Large intestine (tissue), 3 donors: Measurements from ENCODE around the gene ZBTB47. TPM values are rescaled to one million over a fixed set of nuclear protein-coding genes. Genes with fewer than 3 reads are reported as not detected.

Experiments
- DNase-seq, 2 donors: peaks; one replicate each; pipeline versions ENCODE4 v3.0.0 to v3.0.0-alpha.2; 2013
- H3K27ac ChIP-seq: one replicate; pipeline ENCODE4 v1.5.1; 2013; ENCODE audit warnings: low read length
- H3K27me3 ChIP-seq: 2 replicates; pipeline ENCODE4 v1.6.1; 2013; ENCODE audit warnings: low read length; ENCODE audit not compliant: control insufficient read depth, insufficient read depth
- H3K36me3 ChIP-seq: 2 replicates; pipeline ENCODE4 v1.6.1; 2013; ENCODE audit warnings: low read length; ENCODE audit not compliant: control insufficient read depth, insufficient read depth
- H3K4me1 ChIP-seq: one replicate; pipeline ENCODE4 v1.6.1; 2013; ENCODE audit warnings: low read length; ENCODE audit not compliant: control insufficient read depth, insufficient read depth
- H3K4me3 ChIP-seq: one replicate; pipeline ENCODE4 v1.5.1; 2013; ENCODE audit warnings: low read length
- H3K9me3 ChIP-seq: one replicate; pipeline ENCODE4 v1.6.1; 2013; ENCODE audit warnings: mild to moderate bottlenecking, low read depth, low read length, moderate library complexity; ENCODE audit not compliant: control insufficient read depth
- WGBS: methylation state at CpG from one replicate; pipeline ENCODE4 v1.1.5; 2013; ENCODE audit warnings: low lambda C conversion rate; ENCODE audit not compliant: insufficient coverage; 5-methylcytosine and 5-hydroxymethylcytosine counted together
- polyA plus RNA-seq: library from polyadenylated mRNA; unstranded; fragments of 120-200 nt; gene quantifications from one replicate; pipeline ENCODE4 v1.2.1, GENCODE V29; 2013

ZBTB47 gene
- polyA plus RNA-seq, 1 donor, result 12.5 TPM

DNA sequence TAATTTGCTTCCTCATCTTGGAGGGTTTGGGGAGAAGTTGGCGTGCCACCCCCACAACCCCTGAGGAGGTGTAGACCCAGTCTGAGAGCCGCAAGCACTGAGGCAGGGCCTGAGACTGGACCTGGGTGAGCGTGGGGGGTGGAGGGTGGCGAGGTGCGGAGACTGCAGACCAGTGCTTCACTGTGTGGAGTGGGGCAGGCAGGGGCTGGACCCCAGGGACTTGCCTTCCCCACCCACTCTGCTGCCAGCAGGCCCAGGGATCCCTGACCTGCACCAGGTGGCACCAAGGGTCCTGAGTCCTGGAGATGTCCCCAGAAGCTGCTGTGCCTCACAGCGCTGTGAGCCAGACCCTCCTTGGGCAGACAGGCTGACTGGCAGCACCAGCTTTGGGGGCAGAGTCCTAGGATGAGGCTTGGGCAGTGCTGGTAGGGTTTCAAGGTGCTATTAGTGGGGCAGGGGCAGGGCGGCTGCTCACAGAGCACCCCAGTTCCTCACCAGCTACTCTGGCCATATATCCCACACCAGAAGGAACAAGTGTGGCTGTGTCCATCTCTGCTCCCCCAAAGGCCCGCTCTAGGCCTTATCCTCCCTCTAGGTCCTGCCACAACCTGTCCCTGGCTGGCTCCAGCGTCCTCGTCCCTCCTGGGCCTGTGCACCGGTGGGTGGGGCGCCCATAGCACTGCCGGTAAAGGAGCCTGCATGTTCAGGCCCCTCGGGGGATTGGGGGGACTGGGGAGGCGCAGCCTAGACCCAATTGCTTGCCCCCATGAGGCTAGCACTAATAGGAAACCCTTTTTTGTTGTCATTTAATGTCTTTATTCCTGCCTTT lies 11.8 kb downstream of the ZBTB47 start:
- no CpG with 5 or more reads among the region's 15 CpGs for WGBS
- H3K4me1 ChIP-seq, result no peaks in the 10 kb centered on the region
- H3K4me3 ChIP-seq, result no peak overlapping the region
- no peak for DNase-seq
- H3K27me3 ChIP-seq, result peaks cover 4% of the 10 kb centered on the region
- H3K27ac ChIP-seq, result no peak overlapping the region
- peaks cover 5% of the 10 kb centered on the region for H3K36me3 ChIP-seq
- no peaks in the 10 kb centered on the region for H3K9me3 ChIP-seq

DNA sequence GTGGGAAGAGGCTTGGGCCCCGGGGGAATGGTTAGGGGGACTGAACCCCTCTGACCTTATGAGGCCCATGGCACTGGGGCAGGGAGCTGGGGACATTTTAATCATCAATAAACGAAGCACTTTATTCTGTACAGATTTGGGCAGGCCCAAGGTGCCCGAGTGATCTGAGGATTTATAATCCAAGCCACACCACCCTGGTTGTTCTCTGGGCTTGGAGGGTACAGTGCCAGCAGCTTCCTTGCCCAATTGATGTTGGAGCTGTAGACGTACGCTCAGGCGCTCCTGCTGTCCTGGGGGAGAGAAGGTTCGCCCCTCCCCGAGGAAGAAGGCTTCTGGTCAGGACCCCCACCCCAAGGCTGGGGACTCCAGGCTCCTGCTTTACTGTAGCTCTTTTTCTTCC lies 12.5 kb downstream of the ZBTB47 start:
- no peak overlapping the region for H3K27ac ChIP-seq
- WGBS, result no CpG with 5 or more reads among the region's 8 CpGs

DNA sequence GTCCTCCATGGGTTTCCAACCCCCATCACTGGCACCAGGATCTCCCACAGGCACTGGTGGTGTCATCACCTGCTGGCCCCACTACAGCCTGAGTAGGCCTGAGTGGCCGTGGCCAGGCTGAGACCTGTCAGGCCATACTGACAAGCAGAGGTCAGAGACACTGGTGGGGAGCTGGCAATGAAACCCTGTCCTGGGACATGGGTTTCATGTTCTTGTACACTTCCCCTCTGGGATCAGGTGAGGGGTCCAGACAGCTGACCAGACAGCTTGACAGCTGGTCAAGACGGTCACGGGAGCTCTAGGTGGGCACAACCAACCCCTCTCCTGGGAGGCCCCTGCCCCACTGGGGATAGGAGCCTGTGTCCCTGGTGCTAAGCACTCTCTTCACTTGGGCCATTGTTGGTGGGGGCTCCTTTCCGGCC lies 13.1 kb downstream of the ZBTB47 start:
- Histone ChIP-seq H3K9me3 (no peaks in the 10 kb centered on the region), H3K36me3 (no peaks in the 10 kb centered on the region), H3K27ac (no peak overlapping the region), H3K27me3 (peaks cover 4% of the 10 kb centered on the region), H3K4me1 (no peaks in the 10 kb centered on the region), H3K4me3 (no peak overlapping the region)
- no peak for DNase-seq
- WGBS, result no CpG with 5 or more reads among the region's 4 CpGs

More for the DNA sequence above, 12.5 kb downstream of the ZBTB47 start:
- Histone ChIP-seq H3K27me3 (peaks cover 4% of the 10 kb centered on the region), H3K4me1 (no peaks in the 10 kb centered on the region), H3K4me3 (no peak overlapping the region), H3K9me3 (no peaks in the 10 kb centered on the region), H3K36me3 (no peaks in the 10 kb centered on the region)
- DNase-seq, result no peak

DNA sequence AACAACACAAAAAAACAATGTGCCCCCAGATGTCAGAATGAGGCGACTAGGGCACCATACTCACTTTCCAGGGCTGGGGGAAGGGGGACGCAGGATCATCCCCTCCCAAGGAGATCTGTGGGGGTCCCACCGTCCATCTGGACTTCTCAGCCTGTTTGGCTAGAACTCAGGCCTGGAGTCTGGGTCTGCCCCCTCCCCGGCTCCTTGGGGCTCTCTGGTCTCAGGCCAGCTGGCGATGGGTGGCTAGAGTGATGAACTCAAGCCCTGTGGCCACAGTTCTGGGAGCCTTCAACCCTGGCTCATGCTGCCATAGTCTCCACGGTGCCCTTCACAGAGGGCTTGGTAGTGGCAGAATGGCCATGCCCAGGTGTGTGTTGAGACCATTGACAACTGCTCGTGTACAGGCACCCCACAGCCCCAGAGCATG lies 13.6 kb downstream of the ZBTB47 start:
- no peaks in the 10 kb centered on the region for H3K36me3 ChIP-seq
- H3K4me1 ChIP-seq, result no peaks in the 10 kb centered on the region
- DNase-seq, result no peak
- H3K27me3 ChIP-seq, result peaks cover 6% of the 10 kb centered on the region
- no peaks in the 10 kb centered on the region for H3K9me3 ChIP-seq
- no peak overlapping the region for H3K27ac ChIP-seq
- H3K4me3 ChIP-seq, result no peak overlapping the region
- no CpG with 5 or more reads among the region's 7 CpGs for WGBS

DNA sequence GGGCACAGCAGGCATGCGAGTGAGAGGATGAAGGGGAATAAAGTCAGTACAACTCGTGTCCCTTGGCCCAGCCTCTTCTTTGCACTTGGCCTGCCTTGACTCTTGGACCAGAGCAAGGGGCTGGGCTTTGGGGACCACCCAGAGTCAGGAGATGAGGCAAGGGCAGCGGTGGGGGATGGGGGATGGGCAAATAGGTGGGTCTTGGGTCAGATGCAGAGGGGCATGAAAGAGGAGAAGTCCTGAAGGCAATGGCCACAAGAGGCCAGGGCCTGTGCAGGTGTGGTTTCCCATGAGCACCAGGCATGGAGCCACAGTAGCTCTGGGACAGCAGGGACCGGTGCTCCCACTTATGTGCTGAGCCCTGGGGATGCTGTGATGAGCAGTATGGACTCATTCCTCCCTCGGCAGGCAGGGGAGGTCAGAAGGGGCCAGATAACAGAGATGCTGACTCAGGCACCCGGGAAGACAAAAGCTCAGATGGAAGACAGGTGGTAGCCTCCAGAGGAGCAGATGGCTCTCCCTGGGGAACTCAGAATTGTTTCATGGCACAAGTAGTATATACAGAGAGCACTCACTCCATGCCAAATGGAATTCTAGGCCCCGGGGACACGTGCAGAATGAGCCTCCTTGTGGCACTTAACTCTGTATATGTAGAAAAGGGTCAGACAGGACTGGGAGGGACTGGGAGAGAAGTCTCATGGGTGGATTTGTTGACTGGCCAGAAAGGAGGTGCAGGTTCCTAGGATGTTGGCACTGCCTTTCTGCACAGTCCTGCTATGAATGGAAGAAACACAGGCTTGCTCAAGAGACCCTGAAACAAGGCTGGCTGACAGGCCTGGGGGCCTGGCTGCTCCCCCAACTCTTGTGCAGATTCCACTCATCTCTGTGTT lies 14.3 kb downstream of the ZBTB47 start:
- H3K36me3 ChIP-seq, result no peaks in the 10 kb centered on the region
- no peak overlapping the region for H3K27ac ChIP-seq
- no peaks in the 10 kb centered on the region for H3K9me3 ChIP-seq
- no peak overlapping the region for H3K4me3 ChIP-seq
- 40% methylated on average over 1 of the region's 8 CpGs for WGBS
- H3K27me3 ChIP-seq, result peaks cover 6% of the 10 kb centered on the region
- H3K4me1 ChIP-seq, result no peaks in the 10 kb centered on the region
- DNase-seq, result no peak

DNA sequence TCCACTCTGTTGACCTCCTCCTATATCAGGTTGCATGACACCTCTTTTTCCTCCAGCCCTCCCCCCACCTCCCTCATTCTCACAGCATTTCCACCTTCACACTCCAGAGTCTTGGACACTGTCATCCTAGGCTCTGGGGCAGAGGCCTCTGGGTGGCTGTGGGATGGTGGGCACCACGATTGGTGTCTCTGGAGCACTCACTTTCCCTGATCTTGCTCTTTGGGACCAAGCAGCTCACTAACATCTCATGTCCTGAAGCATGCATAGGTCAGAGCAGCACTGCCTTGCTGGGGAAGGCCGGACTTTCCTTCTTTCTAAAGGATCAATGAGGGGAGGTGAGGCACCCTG lies 14.9 kb downstream of the ZBTB47 start:
- H3K4me1 ChIP-seq, result no peaks in the 10 kb centered on the region
- no peak for DNase-seq
- H3K27me3 ChIP-seq, result peaks cover 6% of the 10 kb centered on the region
- H3K4me3 ChIP-seq, result no peak overlapping the region
- H3K9me3 ChIP-seq, result no peaks in the 10 kb centered on the region
- no peaks in the 10 kb centered on the region for H3K36me3 ChIP-seq
- WGBS, result no CpG with 5 or more reads among the region's 2 CpGs
- H3K27ac ChIP-seq, result no peak overlapping the region

DNA sequence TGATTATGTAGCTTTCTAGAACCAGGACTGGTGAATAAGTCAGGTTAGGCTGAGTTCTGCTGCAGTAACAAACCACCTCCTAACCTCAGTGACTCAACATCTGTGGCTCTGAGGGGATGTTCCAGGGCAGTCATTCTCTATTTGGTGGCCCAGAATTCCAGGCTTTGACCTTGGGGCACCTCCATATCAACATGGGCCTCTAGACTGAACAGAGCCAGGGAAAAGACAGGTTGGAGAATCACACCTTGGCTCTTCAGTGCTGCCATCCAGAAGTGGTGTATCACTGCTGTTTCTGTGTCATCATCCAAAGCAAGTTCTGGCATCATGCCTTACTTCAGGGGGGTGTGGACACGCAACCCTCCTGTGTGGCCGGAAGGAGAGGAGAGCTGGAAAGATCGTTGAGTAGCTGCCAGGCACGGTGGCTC lies 15.3 kb downstream of the ZBTB47 start:
- Histone ChIP-seq H3K27ac (no peak overlapping the region), H3K27me3 (peaks cover 6% of the 10 kb centered on the region), H3K4me3 (no peak overlapping the region), H3K36me3 (no peaks in the 10 kb centered on the region), H3K9me3 (no peaks in the 10 kb centered on the region), H3K4me1 (no peaks in the 10 kb centered on the region)
- no peak for DNase-seq
- no CpG with 5 or more reads among the region's 4 CpGs for WGBS

DNA sequence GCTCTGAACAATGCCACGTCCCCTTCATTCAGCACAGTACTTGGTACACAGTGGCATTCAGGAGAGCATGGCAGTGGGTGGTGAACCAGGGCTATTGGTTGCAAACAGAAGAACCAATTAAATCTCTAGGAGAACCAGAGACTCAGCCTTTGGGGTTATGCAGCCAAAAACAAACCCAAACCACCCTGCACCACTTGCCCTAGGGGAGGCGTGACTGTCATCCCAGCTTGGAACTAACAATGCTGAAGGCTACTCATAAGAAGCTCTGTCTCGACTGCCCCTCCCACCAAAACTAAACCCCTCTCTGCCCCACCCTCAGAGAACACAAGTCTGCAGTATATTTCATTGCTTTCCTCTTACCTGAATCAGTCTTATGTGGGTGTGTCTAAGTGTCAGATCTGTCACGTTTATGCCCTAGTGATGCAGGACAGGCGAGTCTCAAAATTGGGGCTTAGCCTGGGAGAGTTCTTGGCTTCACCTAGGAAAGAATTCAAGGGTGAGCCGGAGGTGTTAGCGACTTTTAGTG lies 16.6 kb downstream of the ZBTB47 start:
- no peaks in the 10 kb centered on the region for H3K4me1 ChIP-seq
- WGBS, result no CpG with 5 or more reads among the region's 7 CpGs
- no peak for DNase-seq
- H3K27me3 ChIP-seq, result peaks cover 6% of the 10 kb centered on the region
- no peak overlapping the region for H3K27ac ChIP-seq
- no peaks in the 10 kb centered on the region for H3K36me3 ChIP-seq
- no peaks in the 10 kb centered on the region for H3K9me3 ChIP-seq
- H3K4me3 ChIP-seq, result no peak overlapping the region

DNA sequence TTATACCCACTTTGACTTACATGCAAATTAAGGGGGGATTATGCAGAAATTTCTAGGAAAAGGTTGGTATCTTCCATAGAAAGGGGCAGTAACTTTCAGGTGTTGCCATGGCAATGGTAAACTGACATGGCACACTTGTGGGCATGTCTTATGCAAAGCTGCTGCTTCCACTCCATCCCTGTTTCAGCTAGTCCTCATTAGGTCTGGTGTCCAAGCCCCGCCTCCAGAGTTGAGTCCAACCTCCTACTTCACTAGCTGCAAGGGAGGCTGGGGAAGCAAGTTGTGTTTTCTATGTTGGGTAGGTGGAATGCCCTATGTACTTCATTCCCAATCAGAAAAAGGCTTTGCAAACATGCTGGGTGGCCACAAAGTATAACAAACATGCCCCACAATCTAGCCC lies 17.2 kb downstream of the ZBTB47 start:
- no peak for DNase-seq
- Histone ChIP-seq H3K9me3 (no peaks in the 10 kb centered on the region), H3K4me3 (no peak overlapping the region), H3K27me3 (peaks cover 6% of the 10 kb centered on the region), H3K4me1 (no peaks in the 10 kb centered on the region), H3K27ac (no peak overlapping the region), H3K36me3 (no peaks in the 10 kb centered on the region)
- no CpG with 5 or more reads among the region's 1 CpG for WGBS

DNA sequence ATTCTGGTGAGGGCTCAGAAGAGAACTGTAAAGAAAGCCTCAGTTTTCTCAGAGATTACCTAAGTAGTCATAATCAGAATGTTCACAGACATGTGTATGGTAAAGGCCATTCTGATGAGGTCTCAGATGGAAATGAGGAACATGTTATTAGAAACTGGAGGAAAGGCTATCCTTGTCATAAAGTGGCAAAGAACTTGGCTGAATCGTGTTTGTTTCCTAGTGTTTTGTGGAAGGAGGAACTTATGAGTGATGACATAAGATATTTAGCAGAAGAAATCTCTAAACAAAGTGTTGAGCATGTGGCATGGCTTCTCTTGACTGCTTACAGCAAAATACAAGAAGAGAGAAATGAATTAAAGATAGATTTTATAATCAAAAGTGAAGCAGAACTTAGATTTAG lies 19.0 kb downstream of the ZBTB47 start:
- DNase-seq, result no peak
- no CpG with 5 or more reads among the region's 1 CpG for WGBS
- Histone ChIP-seq H3K36me3 (no peaks in the 10 kb centered on the region), H3K4me1 (no peaks in the 10 kb centered on the region), H3K27ac (no peak overlapping the region), H3K9me3 (no peaks in the 10 kb centered on the region), H3K4me3 (no peak overlapping the region), H3K27me3 (peaks cover 6% of the 10 kb centered on the region)
